Uterus (tissue), 2 donors: Measurements from ENCODE around the gene MEGF8.

Source experiments
- CTCF ChIP-seq, 4 experiments: fragments of 200-600 bp in 2 of 4; fragments of 450-650 bp in 2 of 4; sonication (generic) in 2 of 4; IDR thresholded peaks; one replicate each; pipeline ENCODE4 v1.5.1; 2016 to 2019; ENCODE audit warnings: antibody characterized with exemption in 4 of 4, mild to moderate bottlenecking in 2 of 4, moderate library complexity in 1 of 4
- POLR2A ChIP-seq, 2 donors: fragments of 450-650 bp; IDR thresholded peaks; one replicate each; pipeline ENCODE4 v1.6.1; 2016; ENCODE audit warnings: antibody characterized with exemption in 2 of 2, mild to moderate bottlenecking in 1 of 2, moderate library complexity in 1 of 2

GRCh38 chr19:42355896-42356295, 30.5 kb downstream of the MEGF8 start:
- TF ChIP-seq CTCF (IDR thresholded peaks at IDR 0.05) (no peak), POLR2A (IDR thresholded peaks at IDR 0.05) (no peak)
